ENCODE measurements around the gene TPM1.

DNA sequence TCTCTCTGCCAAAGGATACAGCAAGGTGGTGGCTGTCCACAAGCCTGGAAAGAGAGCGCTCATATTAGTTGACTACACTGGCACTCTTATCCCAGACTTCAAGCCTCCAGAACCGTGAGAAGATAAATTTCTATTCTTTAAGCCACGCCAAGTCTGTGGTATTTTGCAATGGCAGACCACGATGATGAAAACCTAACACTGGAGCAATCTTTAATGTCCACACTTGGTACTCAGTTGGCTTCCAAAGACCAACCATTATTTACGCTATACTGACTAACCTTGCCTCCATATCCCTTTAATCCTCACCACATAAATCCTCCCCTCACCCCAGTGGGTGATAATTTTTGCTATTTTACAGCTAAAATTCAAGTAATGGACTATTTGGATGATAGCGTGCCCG lies 62.2 kb downstream of the TPM1 start:
- TF ChIP-seq, protein P1, sequence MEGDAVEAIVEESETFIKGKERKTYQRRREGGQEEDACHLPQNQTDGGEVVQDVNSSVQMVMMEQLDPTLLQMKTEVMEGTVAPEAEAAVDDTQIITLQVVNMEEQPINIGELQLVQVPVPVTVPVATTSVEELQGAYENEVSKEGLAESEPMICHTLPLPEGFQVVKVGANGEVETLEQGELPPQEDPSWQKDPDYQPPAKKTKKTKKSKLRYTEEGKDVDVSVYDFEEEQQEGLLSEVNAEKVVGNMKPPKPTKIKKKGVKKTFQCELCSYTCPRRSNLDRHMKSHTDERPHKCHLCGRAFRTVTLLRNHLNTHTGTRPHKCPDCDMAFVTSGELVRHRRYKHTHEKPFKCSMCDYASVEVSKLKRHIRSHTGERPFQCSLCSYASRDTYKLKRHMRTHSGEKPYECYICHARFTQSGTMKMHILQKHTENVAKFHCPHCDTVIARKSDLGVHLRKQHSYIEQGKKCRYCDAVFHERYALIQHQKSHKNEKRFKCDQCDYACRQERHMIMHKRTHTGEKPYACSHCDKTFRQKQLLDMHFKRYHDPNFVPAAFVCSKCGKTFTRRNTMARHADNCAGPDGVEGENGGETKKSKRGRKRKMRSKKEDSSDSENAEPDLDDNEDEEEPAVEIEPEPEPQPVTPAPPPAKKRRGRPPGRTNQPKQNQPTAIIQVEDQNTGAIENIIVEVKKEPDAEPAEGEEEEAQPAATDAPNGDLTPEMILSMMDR (conservative IDR thresholded peaks at IDR 0.05 in 1 of 2, IDR thresholded peaks at IDR 0.05 in 1 of 2; ENCODE audit: extremely low read depth in 1 of 2, insufficient read depth in 1 of 2, low read depth in 1 of 2, low read length in 2 of 2), result no peak
- no peak for TF ChIP-seq EZH2 (IDR thresholded peaks at IDR 0.05; ENCODE audit: borderline replicate concordance, low read length)

All from mammary epithelial cell (primary cell).